HG02759 (cell line): ENCODE data around the gene AIF1.

ENCODE experiments used
- ATAC-seq: cut with Tn5 transposase; IDR thresholded peaks from one replicate; pipeline ENCODE4 v1.9.1; 2021; ENCODE audit warnings: mild to moderate bottlenecking, moderate library complexity; ENCODE audit not compliant: unreplicated experiment

AIF1 gene

GRCh38 chr6:31620586-31621319, 5.7 kb downstream of the AIF1 start, which contains the start of gene PRRC2A:
Gene PRRC2A (plus strand): TSS chr6:31620715. CDS start chr6:31622790, 2,075 bp downstream.
- ATAC-seq, result peak; percentile 71

GRCh38 chr6:31621320-31621939, 6.4 kb downstream of the AIF1 start:
- no peak for ATAC-seq

GRCh38 chr6:31621991-31622390, 7.0 kb downstream of the AIF1 start:
- no peak for ATAC-seq

GRCh38 chr6:31622684-31623091, 7.7 kb downstream of the AIF1 start:
- ATAC-seq, result no peak

GRCh38 chr6:31624070-31624469, 9.0 kb downstream of the AIF1 start:
- no peak for ATAC-seq

GRCh38 chr6:31626952-31627351, 11.9 kb downstream of the AIF1 start:
- ATAC-seq, result no peak

- ATAC-seq, result no peak
Observed at GRCh38 chr6:31627690-31628287, 12.8 kb downstream of the AIF1 start.

- no peak for ATAC-seq
Observed at GRCh38 chr6:31629014-31629413, 14.0 kb downstream of the AIF1 start.

- no peak for ATAC-seq
Observed at GRCh38 chr6:31630177-31630934, 15.3 kb downstream of the AIF1 start.

GRCh38 chr6:31631209-31631608, 16.2 kb downstream of the AIF1 start:
- no peak for ATAC-seq

- no peak for ATAC-seq
Observed at GRCh38 chr6:31631681-31632278, 16.7 kb downstream of the AIF1 start.

GRCh38 chr6:31632279-31632946, 17.4 kb downstream of the AIF1 start:
- ATAC-seq, result no peak

- ATAC-seq, result no peak
Observed at GRCh38 chr6:31633447-31633846, 18.4 kb downstream of the AIF1 start.

- ATAC-seq, result no peak
Observed at GRCh38 chr6:31634131-31634530, 19.1 kb downstream of the AIF1 start.

- ATAC-seq, result no peak
Observed at GRCh38 chr6:31634969-31635575, 20.0 kb downstream of the AIF1 start.

GRCh38 chr6:31636698-31637596, 21.9 kb downstream of the AIF1 start:
- no peak for ATAC-seq

GRCh38 chr6:31639043-31639442, 24.0 kb downstream of the AIF1 start:
- ATAC-seq, result no peak

GRCh38 chr6:31639449-31639861, 24.4 kb downstream of the AIF1 start:
- ATAC-seq, result no peak

- ATAC-seq, result no peak
Observed at GRCh38 chr6:31640612-31641011, 25.6 kb downstream of the AIF1 start.
